Measurements from ENCODE around the gene ULBP2.
"Not testable (repeated sequence)": the region's sequence is repeated elsewhere in the genome, so short reads cannot be mapped to it uniquely, and the experiment has no call there.

Gene ULBP2

DNA sequence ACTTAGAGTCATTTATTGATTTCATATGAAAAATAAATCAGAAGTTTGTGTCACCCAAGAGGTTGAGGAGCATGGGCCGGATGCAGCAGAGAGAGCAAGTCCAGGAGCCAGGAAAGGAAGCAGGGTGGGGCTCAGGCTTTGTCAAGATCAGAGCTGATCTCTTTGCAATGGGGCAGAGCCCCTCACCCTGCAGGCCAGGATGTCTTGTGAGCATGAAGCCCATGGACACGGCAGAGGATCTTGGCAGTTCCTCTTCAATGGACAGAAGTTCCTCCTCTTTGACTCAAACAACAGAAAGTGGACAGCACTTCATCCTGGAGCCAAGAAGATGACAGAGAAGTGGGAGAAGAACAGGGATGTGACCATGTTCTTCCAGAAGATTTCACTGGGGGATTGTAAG lies 27.1 kb downstream of the ULBP2 start:
- not testable (repeated sequence) for DNase-seq (ENCODE audit: low read depth in 2 of 2)

DNA sequence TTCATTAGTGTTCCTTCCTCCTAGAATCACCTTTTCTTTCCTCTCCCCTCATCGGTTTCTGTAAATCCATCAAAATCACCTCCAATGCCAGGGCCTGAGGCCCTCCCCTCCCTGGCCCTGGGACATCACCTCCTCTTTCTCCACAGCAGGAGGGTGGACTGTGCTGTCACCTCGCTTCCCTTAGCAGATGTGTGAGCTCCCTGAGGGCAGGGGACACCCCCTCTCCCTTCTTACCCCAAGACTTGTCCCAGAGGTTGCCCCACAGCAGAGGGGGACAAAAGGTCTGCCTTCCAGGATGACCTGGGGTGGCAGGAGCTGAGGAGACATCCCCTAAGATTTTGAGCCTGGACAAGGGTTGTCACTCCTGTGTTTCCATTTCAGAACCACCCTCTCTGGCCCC lies 27.8 kb downstream of the ULBP2 start:
- no peak for DNase-seq (ENCODE audit: low read depth in 2 of 2)

- DNase-seq (ENCODE audit: low read depth in 2 of 2): not testable (repeated sequence)
Measured at GRCh38 chr6:149974394-149974793, 32.6 kb downstream of the ULBP2 start.

DNA sequence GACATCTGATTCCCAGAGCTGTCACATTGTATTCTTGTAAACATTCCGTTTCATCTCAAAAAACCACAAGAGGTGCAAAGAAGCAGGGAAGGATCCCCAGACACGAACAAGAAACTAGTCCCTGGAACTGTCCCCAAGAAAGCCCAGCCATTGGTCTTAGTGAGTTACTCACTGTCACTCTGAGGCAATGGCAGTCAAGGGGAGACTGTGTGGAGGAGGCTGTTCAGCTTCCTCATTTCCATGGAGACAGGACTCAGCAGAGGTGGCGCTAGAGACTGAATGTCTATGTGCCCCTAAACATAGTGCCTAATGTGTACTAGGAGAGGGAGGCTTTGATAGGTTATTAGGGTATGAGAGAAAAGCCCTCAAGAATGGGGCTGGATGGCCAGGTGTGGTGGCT lies 33.0 kb downstream of the ULBP2 start:
- DNase-seq (ENCODE audit: low read depth in 2 of 2): no peak

DNA sequence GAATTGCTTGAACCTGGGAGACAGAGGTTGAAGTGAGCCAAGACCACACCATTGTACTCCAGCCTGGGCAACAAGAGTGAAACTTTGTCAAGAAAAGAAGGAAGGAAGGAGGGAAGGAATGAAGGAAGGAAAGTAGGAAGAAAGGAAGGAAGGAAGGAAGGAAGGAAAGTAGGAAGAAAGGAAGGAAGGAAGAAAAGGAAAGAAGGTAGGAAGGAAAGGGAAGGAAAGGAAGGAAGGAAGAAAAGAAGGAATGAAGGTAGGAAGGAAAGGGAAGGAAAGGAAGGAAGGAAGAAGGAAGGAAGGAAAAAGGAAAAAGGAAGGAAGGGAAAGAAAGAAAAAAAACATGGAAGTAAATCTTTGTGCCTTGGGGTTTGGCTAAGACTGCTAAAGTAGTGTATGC lies 33.6 kb downstream of the ULBP2 start:
- no peak for DNase-seq (ENCODE audit: low read depth in 2 of 2)

DNA sequence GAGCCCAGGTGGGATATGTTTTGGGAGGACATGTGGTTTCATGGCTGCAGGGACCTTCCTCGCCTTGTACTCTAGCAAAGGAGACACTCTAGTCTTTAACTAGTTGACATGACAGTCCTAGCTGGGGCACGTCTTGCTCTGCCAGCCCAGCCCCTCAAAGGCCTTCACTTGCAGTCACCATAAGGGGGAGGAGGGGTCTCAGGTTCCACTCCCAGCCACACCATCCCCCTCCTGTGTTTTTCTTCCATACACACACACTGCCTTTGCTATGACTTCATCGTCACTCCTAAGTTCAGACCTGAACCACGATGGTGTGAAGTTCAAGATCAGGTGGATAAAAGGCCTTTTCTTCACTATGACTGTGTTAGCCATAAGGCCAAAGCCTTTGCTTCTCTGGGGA lies 35.4 kb downstream of the ULBP2 start:
- no peak for DNase-seq (ENCODE audit: low read depth in 2 of 2)

DNA sequence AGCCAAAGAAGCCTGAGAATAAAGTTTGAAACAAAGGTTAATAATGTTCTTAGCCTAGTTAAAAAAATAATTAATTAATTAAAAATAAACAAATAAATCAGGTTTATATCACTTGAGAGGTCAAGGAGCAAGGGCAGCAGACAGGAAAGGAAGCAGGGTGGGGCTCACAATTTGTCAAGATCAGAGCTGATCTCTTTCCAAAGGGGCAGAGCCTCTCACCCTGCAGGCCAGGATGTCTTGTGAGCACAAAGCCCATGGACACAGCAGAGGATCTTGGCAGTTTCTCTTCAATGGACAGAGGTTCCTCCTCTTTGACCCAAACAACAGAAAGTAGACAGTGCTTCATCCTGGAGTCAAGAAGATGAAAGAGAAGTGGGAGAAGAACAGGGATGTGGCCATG lies 36.8 kb downstream of the ULBP2 start:
- no peak for DNase-seq (ENCODE audit: low read depth in 2 of 2)

DNA sequence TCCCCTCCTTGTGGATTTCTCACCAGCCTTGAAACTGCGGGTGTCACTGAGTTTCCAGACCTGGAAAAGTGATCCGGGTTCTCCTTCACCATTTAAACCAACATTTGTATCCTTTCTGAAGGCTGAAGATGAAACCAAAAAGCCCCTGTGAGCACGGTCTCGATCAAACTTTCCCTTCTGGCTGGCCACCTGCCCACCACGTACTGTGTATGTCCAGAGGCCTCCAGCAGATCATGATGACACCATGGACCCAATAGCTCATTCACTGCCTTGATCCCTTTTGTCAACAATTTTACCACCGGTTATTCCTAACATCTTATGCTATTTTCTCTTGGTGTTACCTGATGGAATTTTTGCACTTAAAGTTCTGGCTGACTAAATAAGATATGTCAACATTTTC lies 37.5 kb downstream of the ULBP2 start:
- no peak for DNase-seq (ENCODE audit: low read depth in 2 of 2)

- no peak for DNase-seq (ENCODE audit: low read depth in 2 of 2)
Measured at GRCh38 chr6:149983145-149983544, 41.3 kb downstream of the ULBP2 start.

DNA sequence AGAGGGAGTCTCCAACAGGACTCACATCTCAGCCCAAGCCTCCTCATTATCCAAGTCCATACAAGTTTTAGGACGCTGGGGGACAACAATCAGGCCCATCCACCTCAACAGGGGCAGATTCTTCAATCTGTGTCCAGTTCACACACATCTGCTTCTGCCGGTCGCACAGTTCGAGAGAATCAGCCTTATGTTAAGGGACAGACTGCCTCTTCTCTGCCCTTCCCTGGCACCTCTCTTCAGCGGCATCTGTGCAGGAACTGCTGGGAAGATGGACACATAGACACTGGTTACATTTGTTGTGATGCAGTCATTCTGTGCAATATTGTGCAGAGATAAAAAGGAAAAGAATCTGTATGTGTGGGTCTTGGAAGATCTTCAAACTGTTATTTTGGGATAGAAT lies 43.0 kb downstream of the ULBP2 start:
- DNase-seq (ENCODE audit: low read depth in 2 of 2): no peak

GRCh38 chr6:149985481-149985937 lies 43.7 kb downstream of the ULBP2 start:
- DNase-seq (ENCODE audit: low read depth in 2 of 2): no peak

DNA sequence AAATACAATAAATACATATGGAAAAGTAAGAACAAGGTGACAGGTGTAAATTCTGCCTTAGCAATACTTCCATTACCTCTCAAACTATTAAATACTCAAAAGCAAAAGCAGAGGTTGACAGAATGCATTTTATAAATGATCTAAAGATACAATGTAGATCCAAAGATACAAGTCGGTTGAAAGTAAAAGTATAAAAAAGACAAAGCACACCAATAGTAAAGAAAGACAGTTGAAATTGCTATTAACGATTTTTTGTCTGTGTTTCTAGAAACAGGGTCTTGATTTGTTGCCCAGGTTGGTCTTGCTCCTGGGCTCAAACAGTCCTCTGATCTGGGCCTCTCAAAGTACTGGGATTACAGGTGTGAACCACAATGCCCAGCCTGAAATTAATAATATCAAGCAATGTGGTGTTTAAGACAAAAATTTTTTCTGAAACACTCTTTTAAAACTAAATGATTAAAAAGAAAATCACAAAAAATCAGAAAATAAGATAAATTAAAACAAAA lies 45.8 kb downstream of the ULBP2 start:
- no peak for DNase-seq (ENCODE audit: low read depth in 2 of 2)

DNA sequence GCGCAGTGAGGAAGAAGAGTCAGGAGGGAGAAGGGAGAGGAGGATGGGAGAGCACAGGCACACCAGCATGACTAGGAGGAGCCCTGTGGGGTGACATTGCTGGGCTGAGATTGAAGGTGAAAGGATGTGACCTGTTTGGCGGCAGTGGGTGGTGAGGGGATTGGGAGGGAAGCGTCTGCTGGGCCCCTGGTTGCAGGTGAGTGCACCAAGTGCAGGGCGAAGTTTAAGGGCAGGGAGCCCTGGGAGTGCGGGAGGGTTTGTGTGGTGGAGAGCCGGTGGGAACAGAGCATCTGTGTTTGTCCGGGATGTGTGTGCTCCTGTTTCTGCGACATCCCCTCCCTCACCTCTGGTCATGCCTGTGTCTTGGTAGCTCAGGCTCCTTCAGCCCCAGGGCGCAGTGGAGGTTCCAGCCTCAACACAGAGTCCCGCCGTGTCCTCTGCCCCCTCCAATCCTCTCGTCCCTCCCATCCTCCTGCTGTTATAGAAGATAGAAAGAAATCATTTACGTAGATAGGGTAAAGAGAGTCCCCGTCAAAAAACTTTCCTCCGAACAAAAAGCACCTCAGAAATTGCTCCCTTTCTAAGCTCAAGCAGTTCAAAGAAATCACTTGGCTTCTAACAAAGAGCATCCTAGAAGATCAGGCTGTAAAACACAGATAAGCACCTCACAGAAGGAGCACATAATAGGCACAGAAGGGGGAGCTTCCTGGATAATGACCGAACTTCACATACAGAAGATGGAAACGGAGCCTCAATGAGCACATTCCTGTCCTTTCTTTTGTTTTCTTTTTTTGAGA lies 46.9 kb downstream of the ULBP2 start:
- DNase-seq (ENCODE audit: low read depth in 2 of 2): no peak

- no peak for DNase-seq (ENCODE audit: low read depth in 2 of 2)
Measured at GRCh38 chr6:149990212-149990660, 48.4 kb downstream of the ULBP2 start.

DNA sequence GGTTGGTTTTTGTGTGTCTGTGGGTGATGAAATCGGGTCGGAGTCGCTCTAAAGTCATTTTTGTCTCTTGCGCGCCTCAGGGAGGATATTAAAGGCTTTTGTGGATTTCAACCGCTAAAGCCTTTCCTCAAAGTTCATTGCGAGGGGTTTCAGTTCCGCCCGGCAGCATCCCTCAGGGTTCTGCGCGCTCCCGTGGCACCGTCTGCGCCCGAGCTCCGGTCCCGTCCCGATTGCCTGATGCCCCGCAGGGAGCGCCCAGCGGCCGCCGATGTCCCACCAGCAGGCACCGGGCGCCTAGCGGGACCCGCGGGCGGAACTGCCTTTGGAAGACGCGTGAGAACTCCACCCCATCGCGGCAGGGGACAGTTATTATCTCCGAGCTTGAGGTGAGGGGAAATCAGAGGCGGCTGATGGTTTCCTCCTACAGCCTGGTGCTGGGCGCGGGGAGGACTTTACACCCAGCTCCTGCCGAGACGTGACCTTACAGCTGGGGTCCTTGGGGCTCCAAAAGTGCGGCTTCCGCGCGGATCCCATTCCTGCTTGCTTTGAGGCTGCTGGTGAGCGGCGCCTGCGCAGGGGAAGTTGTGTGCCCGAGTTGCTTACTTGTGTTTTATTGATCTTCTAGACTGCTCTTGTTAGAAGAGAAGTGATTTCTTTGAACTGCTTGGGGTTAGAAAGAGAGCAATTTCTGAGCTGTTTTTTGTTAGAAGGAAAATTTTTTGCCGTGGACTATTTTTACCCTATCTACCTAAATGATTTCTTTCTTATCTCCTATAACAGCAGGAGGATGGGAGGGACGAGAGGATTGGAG lies 49.1 kb downstream of the ULBP2 start:
- DNase-seq (ENCODE audit: low read depth in 2 of 2): no peak

DNA sequence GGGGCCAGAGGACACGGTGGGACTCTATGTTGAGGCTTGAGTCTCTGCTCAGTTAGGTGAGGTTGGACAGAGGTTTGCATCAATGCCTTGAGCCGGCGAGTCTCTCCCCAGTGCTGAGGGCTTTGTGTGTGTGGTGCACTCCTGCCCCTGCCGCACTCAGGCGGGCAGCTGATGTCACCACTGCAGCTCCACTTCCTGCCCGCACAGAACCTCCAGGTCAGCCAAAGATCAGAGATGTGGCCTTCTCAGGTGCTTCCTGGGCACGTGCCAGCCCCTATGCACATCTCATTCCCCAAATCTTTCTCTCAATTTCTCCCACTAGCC lies 49.6 kb downstream of the ULBP2 start:
- not testable (repeated sequence) for DNase-seq (ENCODE audit: low read depth in 2 of 2)

DNA sequence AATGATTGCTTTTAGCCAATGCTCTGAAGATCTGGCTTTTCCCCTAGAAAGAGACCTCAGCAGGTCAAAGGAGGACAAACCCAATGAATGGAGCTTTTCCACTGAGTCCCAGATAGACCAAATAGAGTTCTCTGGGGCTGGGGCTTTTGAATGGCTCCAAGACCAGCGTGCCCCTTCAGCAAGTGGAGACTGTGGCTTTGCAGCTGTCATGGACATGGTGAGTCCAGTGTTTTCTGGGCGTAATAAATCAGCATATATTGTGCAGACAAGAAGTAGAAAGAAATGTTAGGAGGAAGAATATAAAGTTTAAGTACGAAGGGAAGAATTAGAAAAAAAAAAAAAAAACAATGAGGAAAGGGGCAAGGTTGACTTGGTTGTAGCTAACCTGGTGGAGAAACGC lies 50.0 kb downstream of the ULBP2 start:
- no peak for DNase-seq (ENCODE audit: low read depth in 2 of 2)

GRCh38 chr6:149995235-149995750 lies 53.5 kb downstream of the ULBP2 start:
- DNase-seq (ENCODE audit: low read depth in 2 of 2): no peak

DNA sequence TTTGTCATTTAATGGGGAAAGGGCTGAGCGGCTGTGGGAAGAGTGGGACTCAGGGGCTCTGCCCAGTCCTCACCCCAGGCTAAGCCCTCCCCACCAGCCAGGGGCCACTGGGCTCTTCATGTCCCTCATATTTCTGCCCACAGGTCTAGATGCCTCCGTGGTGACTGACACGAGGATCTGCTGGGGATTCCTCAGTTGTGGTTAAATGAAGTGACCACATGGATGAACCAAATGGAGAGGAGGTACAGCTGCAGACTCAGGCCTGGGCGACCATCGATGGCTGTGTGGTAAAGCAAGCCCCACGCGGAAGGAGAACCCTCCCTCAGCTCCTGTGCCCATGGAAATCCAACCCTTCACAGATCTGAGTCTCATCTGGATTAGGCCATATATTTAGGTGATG lies 54.2 kb downstream of the ULBP2 start:
- DNase-seq (ENCODE audit: low read depth in 2 of 2): no peak
